Suprapubic skin (tissue), 4 donors: Measurements from ENCODE around the gene RPS3. TPM values are rescaled to one million over a fixed set of nuclear protein-coding genes. Genes with fewer than 3 reads are reported as not detected.
A peak's percentile ranks its signal among the peaks of the same experiment; 100 is the strongest.
"Not testable (repeated sequence)": the region's sequence is repeated elsewhere in the genome, so short reads cannot be mapped to it uniquely, and the experiment has no call there.

Experiments
- DNase-seq, 2 donors: peaks; one replicate each; pipeline ENCODE4 v3.0.0-alpha.2; 2019; ENCODE audit warnings: low spot score in 2 of 2
- H3K27ac ChIP-seq: fragments of 200-600 bp; sonication (generic); one replicate; pipeline ENCODE4 v1.5.1; 2019
- H3K27me3 ChIP-seq: fragments of 200-600 bp; sonication (generic); one replicate; pipeline ENCODE4 v1.5.1; 2019
- H3K36me3 ChIP-seq: fragments of 200-600 bp; sonication (generic); one replicate; pipeline ENCODE4 v1.5.1; 2019
- H3K4me1 ChIP-seq: fragments of 200-600 bp; sonication (generic); one replicate; pipeline ENCODE4 v1.5.1; 2019
- H3K4me3 ChIP-seq: fragments of 200-600 bp; sonication (generic); one replicate; pipeline ENCODE4 v1.5.1; 2019; ENCODE audit warnings: mild to moderate bottlenecking
- H3K9me3 ChIP-seq: fragments of 200-600 bp; sonication (generic); one replicate; pipeline ENCODE4 v1.5.1; 2019
- EP300 ChIP-seq: sonication (generic); formaldehyde crosslinking; IDR thresholded peaks from one replicate; pipeline ENCODE4 v1.6.1; 2017; ENCODE audit warnings: antibody characterized with exemption
- POLR2A ChIP-seq, 2 donors: fragments of 450-650 bp; IDR thresholded peaks; one replicate each; pipeline ENCODE4 v1.6.1; 2017; ENCODE audit warnings: antibody characterized with exemption in 2 of 2, mild to moderate bottlenecking in 2 of 2, moderate library complexity in 2 of 2
- POLR2AphosphoS5 ChIP-seq, 3 donors: sonication (generic); formaldehyde crosslinking; IDR thresholded peaks; one replicate each; pipeline ENCODE4 v1.6.1; 2017; ENCODE audit warnings: antibody characterized with exemption in 3 of 3
- WGBS: methylation state at CpG from one replicate; pipeline ENCODE4 v1.1.5; 2018; 5-methylcytosine and 5-hydroxymethylcytosine counted together
- total RNA-seq, 4 donors: library from RNA; depleted of rRNA; stranded (reverse); fragments of >200 nt; gene quantifications; one replicate each; pipeline ENCODE4 v1.1.0, GENCODE V29; 2016
- TF ChIP-seq, protein P1 (sequence below), 2 donors: fragments of 200-600 bp in 1 of 2; fragments of 450-650 bp in 1 of 2; sonication (generic) in 1 of 2; IDR thresholded peaks; one replicate each; pipeline ENCODE4 v1.5.1; 2016 to 2019; ENCODE audit warnings: antibody characterized with exemption in 2 of 2, mild to moderate bottlenecking in 1 of 2, moderate library complexity in 1 of 2

Gene RPS3
- total RNA-seq, 4 donors from 2014 or later = 851 to 2,162 (median 1,899) TPM

DNA sequence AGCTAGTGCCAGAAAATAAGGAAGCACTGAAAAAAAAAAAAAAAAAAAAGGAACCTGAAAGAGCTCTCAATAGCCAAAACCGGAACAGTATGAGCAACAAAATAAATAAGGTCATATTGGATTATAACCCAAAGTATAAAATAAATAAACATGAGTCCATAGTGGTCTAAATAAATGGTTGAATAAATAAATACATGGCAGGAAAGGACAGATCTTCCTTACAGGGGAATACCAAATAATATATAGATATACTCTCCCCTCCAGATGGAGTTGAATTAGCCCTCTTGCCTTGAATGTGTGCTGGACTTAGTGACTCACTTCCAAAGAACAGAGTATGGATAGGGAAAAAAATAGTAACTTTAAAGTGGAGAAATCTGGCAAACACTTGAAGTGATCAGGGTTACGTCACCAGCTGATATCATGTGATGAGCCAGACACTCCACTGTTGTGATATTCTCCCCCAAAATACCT, 33.6 kb upstream of the RPS3 start:
- Histone ChIP-seq H3K27me3 (no peaks in the 10 kb centered on the region), H3K4me3 (no peak overlapping the region), H3K4me1 (peaks cover 4% of the 10 kb centered on the region), H3K36me3 (no peaks in the 10 kb centered on the region), H3K9me3 (no peaks in the 10 kb centered on the region), H3K27ac (peak overlapping the region; percentile 29)
- TF ChIP-seq POLR2A (IDR thresholded peaks at IDR 0.05) (no peak), POLR2AphosphoS5 (IDR thresholded peaks at IDR 0.05) (no peak), EP300 (no peak)
- TF ChIP-seq, protein P1, sequence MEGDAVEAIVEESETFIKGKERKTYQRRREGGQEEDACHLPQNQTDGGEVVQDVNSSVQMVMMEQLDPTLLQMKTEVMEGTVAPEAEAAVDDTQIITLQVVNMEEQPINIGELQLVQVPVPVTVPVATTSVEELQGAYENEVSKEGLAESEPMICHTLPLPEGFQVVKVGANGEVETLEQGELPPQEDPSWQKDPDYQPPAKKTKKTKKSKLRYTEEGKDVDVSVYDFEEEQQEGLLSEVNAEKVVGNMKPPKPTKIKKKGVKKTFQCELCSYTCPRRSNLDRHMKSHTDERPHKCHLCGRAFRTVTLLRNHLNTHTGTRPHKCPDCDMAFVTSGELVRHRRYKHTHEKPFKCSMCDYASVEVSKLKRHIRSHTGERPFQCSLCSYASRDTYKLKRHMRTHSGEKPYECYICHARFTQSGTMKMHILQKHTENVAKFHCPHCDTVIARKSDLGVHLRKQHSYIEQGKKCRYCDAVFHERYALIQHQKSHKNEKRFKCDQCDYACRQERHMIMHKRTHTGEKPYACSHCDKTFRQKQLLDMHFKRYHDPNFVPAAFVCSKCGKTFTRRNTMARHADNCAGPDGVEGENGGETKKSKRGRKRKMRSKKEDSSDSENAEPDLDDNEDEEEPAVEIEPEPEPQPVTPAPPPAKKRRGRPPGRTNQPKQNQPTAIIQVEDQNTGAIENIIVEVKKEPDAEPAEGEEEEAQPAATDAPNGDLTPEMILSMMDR (IDR thresholded peaks at IDR 0.05) = no peak
- DNase-seq = no peak
- 47% methylated on average over 2 of the region's 2 CpGs for WGBS

DNA sequence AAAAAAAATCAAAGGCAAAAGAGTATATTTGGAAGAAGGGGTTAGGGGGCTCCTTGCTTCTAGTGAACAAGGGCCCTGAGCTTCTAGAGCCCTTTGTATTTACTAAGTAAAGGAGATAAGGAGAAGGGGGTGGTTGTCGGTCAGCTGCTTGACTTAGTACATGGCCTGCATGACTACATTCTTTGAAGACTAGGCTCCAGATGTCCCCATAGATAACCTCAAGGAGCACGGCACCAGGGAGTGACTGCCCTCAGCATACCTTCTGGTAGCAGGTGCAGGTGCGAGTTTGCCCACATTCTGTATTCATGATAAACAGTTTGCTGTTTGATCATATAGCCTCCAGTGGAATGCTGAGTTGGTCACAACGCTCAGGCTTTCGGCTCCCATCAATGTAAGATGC, 32.5 kb upstream of the RPS3 start:
- not testable (repeated sequence) for H3K4me1 ChIP-seq, H3K4me3 ChIP-seq, DNase-seq, H3K36me3 ChIP-seq, H3K27ac ChIP-seq, H3K9me3 ChIP-seq, H3K27me3 ChIP-seq
- WGBS = 81% methylated on average over 5 of the region's 5 CpGs

DNA sequence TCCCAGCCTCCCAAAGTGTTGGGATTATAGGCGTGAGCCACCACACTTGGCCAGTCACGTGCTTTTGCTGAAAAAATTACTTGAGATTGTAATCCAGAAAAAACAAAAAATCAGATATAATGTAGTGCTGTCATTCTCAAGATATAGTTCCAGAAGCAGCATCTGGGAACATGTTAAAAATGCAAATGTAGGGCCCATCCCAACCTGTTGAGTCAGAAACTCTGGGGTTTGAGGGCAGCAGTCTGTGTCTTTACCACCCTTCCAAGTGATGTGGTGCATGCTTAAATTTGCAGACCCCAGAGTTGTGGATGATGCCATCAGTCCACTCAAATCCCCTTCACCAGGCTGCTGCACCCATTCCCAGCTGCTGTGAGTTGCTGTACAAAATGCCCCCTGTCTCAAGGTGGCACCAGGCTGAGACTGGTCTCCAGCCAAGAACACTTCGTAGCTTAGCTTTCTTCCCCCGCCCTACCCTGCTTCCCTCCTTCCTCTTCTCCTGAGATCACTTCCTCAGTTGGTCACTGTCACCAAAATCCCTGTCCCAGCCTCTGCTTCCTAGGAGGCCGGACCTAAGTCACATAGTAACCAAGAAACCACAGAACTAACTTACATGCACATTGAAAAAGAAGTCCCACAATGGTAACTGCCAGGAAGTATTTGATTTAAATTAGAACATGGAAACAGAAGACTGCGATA, 29.6 kb upstream of the RPS3 start:
- H3K36me3 ChIP-seq = no peaks in the 10 kb centered on the region
- DNase-seq = no peak
- no peaks in the 10 kb centered on the region for H3K9me3 ChIP-seq
- H3K27me3 ChIP-seq = no peaks in the 10 kb centered on the region
- H3K4me1 ChIP-seq = peaks cover 19% of the 10 kb centered on the region
- no peak overlapping the region for H3K4me3 ChIP-seq
- TF ChIP-seq EP300 = no peak
- TF ChIP-seq, protein P1 (IDR thresholded peaks at IDR 0.05) = no peak
- H3K27ac ChIP-seq = no peak overlapping the region
- 59% methylated on average over 6 of the region's 6 CpGs for WGBS

DNA sequence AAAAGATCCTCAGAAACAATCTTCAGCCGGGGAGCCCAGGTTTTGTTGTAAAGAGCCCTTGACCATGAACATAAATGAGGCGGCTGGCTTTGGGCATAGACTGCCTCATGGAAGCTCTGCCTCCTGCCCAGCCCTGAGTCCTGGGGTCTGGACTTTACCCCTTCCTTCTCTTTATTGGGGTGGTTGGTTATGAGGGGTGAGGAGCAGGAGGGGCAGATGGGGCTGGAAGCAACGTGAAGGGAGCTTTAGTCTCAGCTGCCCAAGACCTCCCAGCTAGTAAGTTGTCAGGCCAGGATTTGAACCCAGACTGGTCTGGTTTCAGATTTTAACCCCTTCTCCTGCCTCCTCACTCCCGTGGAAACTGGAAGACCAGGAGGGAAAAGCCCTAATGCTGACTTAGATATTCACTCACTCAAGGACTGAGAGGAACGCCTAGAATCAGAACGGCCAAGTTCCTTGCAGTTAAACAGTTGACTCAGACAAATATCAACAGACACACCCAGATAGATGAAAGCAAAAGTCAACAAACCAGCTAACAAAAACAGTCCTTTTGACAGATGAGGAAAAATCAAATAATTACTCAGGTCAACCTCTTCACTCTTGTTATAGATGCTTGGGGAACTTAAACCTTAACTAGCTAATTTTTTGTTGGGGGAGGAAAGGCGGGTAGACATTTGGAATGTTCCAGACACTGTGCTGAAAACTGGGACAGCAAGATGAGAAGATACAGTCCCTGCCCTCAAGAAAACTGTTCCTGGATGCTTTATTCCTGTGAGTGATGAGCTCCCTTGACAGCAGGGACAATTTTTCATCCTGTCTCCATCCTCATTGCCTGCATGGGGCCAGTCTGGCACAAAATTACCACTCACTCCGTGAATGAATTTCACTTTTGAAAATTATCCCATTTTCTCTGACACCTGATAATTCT, 27.1 kb upstream of the RPS3 start:
- 41% methylated on average over 8 of the region's 8 CpGs for WGBS
- H3K36me3 ChIP-seq = no peaks in the 10 kb centered on the region
- no peak for DNase-seq
- H3K9me3 ChIP-seq = no peaks in the 10 kb centered on the region
- peak overlapping the region; percentile 74 for H3K27ac ChIP-seq
- H3K27me3 ChIP-seq = no peaks in the 10 kb centered on the region
- H3K4me1 ChIP-seq = peaks cover 19% of the 10 kb centered on the region
- no peak overlapping the region for H3K4me3 ChIP-seq
- TF ChIP-seq EP300 (no peak), POLR2A (IDR thresholded peaks at IDR 0.05) (no peak), POLR2AphosphoS5 (IDR thresholded peaks at IDR 0.05) (no peak)
- TF ChIP-seq, protein P1 (IDR thresholded peaks at IDR 0.05) = no peak

- TF ChIP-seq, protein P1 (IDR thresholded peaks at IDR 0.05) = no peak
- TF ChIP-seq POLR2AphosphoS5 (IDR thresholded peaks at IDR 0.05) (no peak), EP300 (no peak), POLR2A (IDR thresholded peaks at IDR 0.05) (no peak)
- DNase-seq = no peak
- Histone ChIP-seq H3K27ac (peak overlapping the region; percentile 74), H3K4me1 (peaks cover 19% of the 10 kb centered on the region), H3K27me3 (no peaks in the 10 kb centered on the region), H3K4me3 (no peak overlapping the region), H3K9me3 (no peaks in the 10 kb centered on the region), H3K36me3 (no peaks in the 10 kb centered on the region)
- 92% methylated on average over 8 of the region's 8 CpGs for WGBS
Measured at GRCh38 chr11:75373201-75373600, 26.1 kb upstream of the RPS3 start.
